NCI-H1436 (cell line): ENCODE results near the gene KDM2A.

Experiments
- DNase-seq: peaks from one replicate; lab custom pipeline; 2025; lab: John Stamatoyannopoulos, UW

Gene KDM2A

GRCh38 chr11:67285541-67286498, 166.8 kb downstream of the KDM2A start:
- DNase-seq, result no peak

- no peak for DNase-seq
These were observed 167.7 kb downstream of the KDM2A start for GRCh38 chr11:67286621-67287333.

- DNase-seq, result no peak
These were observed 168.5 kb downstream of the KDM2A start for GRCh38 chr11:67287355-67288197.

GRCh38 chr11:67288198-67288451, 169.1 kb downstream of the KDM2A start:
- DNase-seq, result no peak

- DNase-seq, result peak; percentile 93
These were observed 169.6 kb downstream of the KDM2A start for GRCh38 chr11:67288452-67289225.

GRCh38 chr11:67289226-67289650, 170.2 kb downstream of the KDM2A start, which contains the start of gene ANKRD13D:
Gene ANKRD13D (plus strand): TSS chr11:67289303. CDS start chr11:67289461, 158 bp downstream.
- no peak for DNase-seq

- DNase-seq, result no peak
These were observed 170.8 kb downstream of the KDM2A start for GRCh38 chr11:67289651-67290479.

- no peak for DNase-seq
These were observed 171.7 kb downstream of the KDM2A start for GRCh38 chr11:67290801-67291200.

- DNase-seq, result no peak
These were observed 172.7 kb downstream of the KDM2A start for GRCh38 chr11:67291481-67292381.

GRCh38 chr11:67292671-67293070, 173.6 kb downstream of the KDM2A start:
- DNase-seq, result no peak

- no peak for DNase-seq
These were observed 174.0 kb downstream of the KDM2A start for GRCh38 chr11:67293090-67293489.

GRCh38 chr11:67295846-67296245, 176.8 kb downstream of the KDM2A start:
- DNase-seq, result no peak

- DNase-seq, result no peak
These were observed 179.7 kb downstream of the KDM2A start for GRCh38 chr11:67298786-67299185.

- no peak for DNase-seq
These were observed 180.6 kb downstream of the KDM2A start for GRCh38 chr11:67299471-67300191.

GRCh38 chr11:67300256-67300755, 181.2 kb downstream of the KDM2A start:
- DNase-seq, result no peak

- DNase-seq, result no peak
These were observed 181.8 kb downstream of the KDM2A start for GRCh38 chr11:67300756-67301312.

GRCh38 chr11:67301313-67301921, 182.4 kb downstream of the KDM2A start:
- DNase-seq, result no peak
